Large intestine (tissue), 3 donors: Measurements from ENCODE around the gene SIM2. TPM values are rescaled to one million over a fixed set of nuclear protein-coding genes. Genes with fewer than 3 reads are reported as not detected.

ENCODE experiments used
- DNase-seq, 2 donors: peaks; one replicate each; pipeline versions ENCODE4 v3.0.0 to v3.0.0-alpha.2; 2013
- H3K27ac ChIP-seq: one replicate; pipeline ENCODE4 v1.5.1; 2013; ENCODE audit warnings: low read length
- H3K27me3 ChIP-seq: 2 replicates; pipeline ENCODE4 v1.6.1; 2013; ENCODE audit warnings: low read length; ENCODE audit not compliant: control insufficient read depth, insufficient read depth
- H3K36me3 ChIP-seq: 2 replicates; pipeline ENCODE4 v1.6.1; 2013; ENCODE audit warnings: low read length; ENCODE audit not compliant: control insufficient read depth, insufficient read depth
- H3K4me1 ChIP-seq: one replicate; pipeline ENCODE4 v1.6.1; 2013; ENCODE audit warnings: low read length; ENCODE audit not compliant: control insufficient read depth, insufficient read depth
- H3K4me3 ChIP-seq: one replicate; pipeline ENCODE4 v1.5.1; 2013; ENCODE audit warnings: low read length
- H3K9me3 ChIP-seq: one replicate; pipeline ENCODE4 v1.6.1; 2013; ENCODE audit warnings: mild to moderate bottlenecking, low read depth, low read length, moderate library complexity; ENCODE audit not compliant: control insufficient read depth
- WGBS: methylation state at CpG from one replicate; pipeline ENCODE4 v1.1.5; 2013; ENCODE audit warnings: low lambda C conversion rate; ENCODE audit not compliant: insufficient coverage; 5-methylcytosine and 5-hydroxymethylcytosine counted together
- polyA plus RNA-seq: library from polyadenylated mRNA; unstranded; fragments of 120-200 nt; gene quantifications from one replicate; pipeline ENCODE4 v1.2.1, GENCODE V29; 2013

Gene SIM2
- polyA plus RNA-seq, 1 donor = 0.58 TPM

DNA sequence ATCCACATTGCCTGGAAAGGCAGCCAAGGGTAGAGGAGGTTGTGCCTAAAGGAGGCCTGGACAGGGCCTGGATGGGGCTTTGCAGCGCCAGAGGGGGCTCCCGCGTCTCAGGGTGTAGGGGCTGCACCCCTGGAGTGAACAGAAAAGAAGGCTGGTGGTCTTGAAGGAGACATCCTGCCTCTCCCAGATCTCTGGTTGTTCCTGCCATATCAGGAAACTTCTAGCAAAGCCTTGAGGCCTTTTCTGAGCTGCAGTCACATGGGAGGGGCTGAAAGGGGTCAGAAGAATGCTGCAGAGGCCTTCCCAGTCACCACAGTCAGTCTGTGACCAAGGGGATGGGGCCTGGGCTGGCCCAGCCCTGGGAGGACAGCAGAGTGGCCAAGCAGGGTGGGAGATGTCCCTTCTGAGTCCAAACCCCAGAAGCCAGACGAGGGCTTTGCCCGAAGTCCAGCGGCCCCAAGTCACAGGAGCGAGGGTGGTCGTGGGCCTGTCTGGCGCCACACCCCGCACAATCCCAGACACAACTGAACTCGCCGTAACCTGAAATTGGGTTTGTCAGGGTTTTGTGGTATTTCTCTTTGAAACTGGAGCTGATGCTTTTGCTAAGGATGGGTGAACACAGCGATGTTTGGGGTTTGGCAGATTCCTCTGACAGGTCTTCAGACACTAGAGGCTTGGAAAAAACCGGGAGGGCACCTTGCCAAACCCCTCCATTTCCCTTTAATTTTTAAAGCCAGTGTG, 29.6 kb downstream of the SIM2 start:
- DNase-seq = no peak
- Histone ChIP-seq H3K36me3 (no peaks in the 10 kb centered on the region), H3K9me3 (no peaks in the 10 kb centered on the region), H3K4me1 (no peaks in the 10 kb centered on the region), H3K27ac (no peak overlapping the region), H3K27me3 (peaks cover 28% of the 10 kb centered on the region), H3K4me3 (no peak overlapping the region)
- WGBS = 100% methylated on average over 3 of the region's 14 CpGs

DNA sequence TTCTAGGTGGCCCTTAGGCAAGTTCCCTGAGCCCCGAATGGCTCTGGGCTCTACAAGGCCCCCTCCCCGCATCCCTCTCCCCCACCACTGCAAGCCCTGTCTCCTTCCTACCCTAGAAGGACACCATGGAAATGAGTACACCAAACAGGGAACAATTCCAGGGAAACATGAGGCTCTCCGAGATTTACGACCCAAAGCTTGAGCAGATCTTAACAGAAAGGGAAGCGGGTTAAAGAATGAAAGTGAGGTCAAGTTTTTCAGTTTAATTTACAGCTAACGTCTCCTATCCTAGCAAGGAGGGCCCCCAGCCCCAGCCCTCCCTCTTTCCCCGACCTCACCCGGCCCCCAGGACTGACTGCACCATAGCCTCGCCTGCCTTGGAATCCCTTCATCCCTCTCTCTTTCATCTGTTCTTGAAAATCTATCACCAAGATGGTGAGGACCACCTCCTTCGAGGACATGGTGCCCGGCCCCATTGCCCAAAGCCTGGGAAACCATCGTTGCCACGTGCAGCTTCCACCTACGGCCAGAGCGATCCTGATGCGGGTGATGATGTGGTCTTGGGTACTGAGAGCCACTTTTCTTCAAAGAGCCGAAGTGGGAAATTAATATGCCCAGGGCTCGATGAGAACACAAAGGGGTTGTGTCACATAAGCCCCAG, 30.5 kb downstream of the SIM2 start:
- WGBS = no CpG with 5 or more reads among the region's 18 CpGs
- Histone ChIP-seq H3K27me3 (peaks cover 28% of the 10 kb centered on the region), H3K4me3 (no peak overlapping the region), H3K9me3 (no peaks in the 10 kb centered on the region), H3K27ac (no peak overlapping the region), H3K36me3 (no peaks in the 10 kb centered on the region), H3K4me1 (no peaks in the 10 kb centered on the region)
- no peak for DNase-seq

DNA sequence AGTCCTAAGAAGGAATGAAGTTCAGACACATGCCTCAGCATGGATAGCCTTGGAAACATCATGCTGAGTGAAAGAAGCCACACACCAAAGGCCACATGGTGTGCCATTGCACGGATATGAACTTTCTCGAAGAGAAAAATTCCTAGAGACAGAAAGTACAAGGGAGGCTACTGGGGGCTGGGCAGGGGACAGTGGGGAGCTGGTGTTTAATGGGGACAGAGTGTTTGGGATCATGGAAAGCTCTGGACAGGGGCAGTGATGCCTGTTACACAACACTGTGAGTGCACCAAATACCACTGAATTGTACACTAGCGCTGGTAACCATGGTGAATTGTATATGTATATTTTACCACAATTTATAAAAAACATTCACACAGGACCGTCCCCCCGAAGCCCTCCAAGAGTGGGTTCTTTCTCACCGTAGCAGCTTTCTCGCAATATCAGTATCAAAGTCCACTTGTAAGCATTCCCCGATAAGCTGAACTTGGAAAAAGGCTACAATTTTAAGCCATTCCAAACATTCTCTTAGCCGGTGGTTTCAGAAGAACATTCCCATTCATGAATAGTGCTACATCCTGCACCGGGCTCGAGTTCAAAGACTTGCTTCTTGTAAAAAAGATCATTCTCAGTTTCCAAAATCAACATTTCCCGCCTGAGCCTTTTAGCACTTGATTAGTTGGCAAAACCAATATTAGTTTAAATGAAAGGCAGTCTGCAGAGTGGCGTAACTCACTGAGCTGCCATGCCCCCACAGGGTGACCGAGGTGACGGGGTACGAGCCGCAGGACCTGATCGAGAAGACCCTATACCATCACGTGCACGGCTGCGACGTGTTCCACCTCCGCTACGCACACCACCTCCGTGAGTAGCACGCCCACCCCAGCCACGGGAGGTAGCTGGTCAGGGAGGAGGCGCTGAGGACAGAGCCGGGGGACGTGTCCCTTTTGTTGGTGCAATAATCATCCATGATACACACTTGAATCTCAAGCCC, 31.7 kb downstream of the SIM2 start:
- peaks cover 28% of the 10 kb centered on the region for H3K27me3 ChIP-seq
- DNase-seq = no peak
- WGBS = no CpG with 5 or more reads among the region's 30 CpGs
- no peak overlapping the region for H3K27ac ChIP-seq
- H3K4me3 ChIP-seq = no peak overlapping the region
- H3K36me3 ChIP-seq = no peaks in the 10 kb centered on the region
- no peaks in the 10 kb centered on the region for H3K4me1 ChIP-seq
- no peaks in the 10 kb centered on the region for H3K9me3 ChIP-seq

DNA sequence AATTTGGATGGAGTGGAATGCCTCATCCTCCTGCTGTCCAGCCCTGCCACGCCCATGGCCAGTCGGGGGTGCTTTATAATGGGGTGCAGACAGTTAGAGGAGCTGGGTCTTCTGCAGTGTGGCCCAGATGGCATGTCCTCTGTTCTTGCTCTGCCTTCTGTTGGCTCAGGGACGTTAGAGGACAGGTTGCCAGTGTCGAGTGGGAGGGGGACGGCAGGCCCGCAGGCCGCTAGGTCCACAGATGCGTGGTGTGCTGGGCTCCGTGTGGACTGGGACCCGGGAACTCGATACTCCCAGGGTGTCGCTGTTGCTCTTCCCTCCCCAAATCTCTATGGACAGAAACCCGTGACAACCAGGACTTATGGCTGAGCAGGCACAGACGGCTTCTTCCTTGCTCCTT, 33.3 kb downstream of the SIM2 start:
- H3K27me3 ChIP-seq = peaks cover 31% of the 10 kb centered on the region

GRCh38 chr21:36732761-36733160, 33.8 kb downstream of the SIM2 start:
- WGBS = no CpG with 5 or more reads among the region's 7 CpGs
- H3K9me3 ChIP-seq = no peaks in the 10 kb centered on the region
- no peak overlapping the region for H3K4me3 ChIP-seq
- H3K27me3 ChIP-seq = peaks cover 31% of the 10 kb centered on the region
- H3K27ac ChIP-seq = no peak overlapping the region
- H3K4me1 ChIP-seq = no peaks in the 10 kb centered on the region
- no peaks in the 10 kb centered on the region for H3K36me3 ChIP-seq
- DNase-seq = no peak

More for the DNA sequence above, 33.3 kb downstream of the SIM2 start:
- WGBS = no CpG with 5 or more reads among the region's 14 CpGs
- Histone ChIP-seq H3K4me1 (no peaks in the 10 kb centered on the region), H3K36me3 (no peaks in the 10 kb centered on the region), H3K4me3 (no peak overlapping the region), H3K9me3 (no peaks in the 10 kb centered on the region), H3K27ac (no peak overlapping the region)
- no peak for DNase-seq

DNA sequence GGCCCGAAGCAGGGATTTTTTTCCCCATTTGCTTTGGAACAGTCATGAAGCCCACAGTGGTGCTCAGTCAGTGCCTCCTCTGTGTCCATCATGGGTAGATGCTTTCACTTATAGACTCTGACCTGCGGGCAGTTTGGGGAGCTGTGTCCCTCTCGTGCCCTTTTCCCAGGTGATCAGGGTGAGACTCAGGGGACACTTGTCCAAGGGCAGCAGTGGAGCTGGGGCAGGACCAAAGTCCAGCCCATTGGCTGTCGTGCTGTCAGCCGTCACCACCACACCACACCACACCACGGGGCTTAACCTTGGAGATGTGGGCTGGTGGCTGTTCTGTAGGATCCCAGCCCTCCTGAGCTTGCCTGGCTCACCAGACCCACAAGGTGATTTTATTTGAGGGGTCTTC, 34.9 kb downstream of the SIM2 start:
- DNase-seq = no peak
- WGBS = no CpG with 5 or more reads among the region's 6 CpGs
- no peak overlapping the region for H3K27ac ChIP-seq
- no peak overlapping the region for H3K4me3 ChIP-seq
- no peaks in the 10 kb centered on the region for H3K36me3 ChIP-seq
- no peaks in the 10 kb centered on the region for H3K4me1 ChIP-seq
- peaks cover 30% of the 10 kb centered on the region for H3K27me3 ChIP-seq
- no peaks in the 10 kb centered on the region for H3K9me3 ChIP-seq

DNA sequence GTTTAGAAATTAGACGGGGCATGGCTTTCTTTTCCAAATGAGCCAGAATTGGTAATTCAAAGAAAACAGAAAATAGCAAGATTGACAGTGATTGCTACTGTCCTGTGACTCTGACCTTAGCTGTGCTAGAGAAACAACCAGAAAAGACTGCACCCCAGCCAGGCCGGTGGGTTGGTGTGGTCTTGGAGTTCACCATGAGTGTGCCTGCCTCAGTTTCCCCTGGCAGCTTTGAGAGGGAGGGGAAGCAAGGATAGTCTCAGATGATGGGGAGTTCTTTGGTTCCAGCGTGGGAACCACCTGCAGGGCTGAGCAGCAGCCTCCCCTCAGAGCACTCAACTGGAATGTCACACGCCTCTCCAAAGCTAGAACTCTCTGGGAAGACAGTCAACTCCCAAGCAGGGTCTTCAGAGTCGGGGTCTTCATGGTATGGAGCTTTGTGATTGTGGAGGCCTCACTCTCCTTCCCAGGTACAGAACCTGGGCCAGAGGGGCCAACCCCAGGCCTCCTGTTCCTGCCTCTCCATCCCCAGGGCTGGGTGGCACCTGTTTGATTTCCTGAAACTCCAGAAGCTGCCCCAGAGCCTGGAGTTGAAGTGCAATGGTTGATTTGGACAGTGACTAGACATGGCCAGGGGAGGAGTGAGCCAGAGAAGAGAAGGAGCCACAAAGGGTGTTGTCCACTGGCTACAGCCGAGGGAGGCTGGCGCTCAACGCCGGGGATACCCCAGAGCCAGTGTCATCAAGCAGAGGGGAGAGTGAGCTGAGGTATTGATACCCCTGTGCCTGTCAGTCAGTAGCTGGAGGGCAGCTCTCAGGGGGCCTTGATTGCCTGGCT, 35.7 kb downstream of the SIM2 start:
- no peaks in the 10 kb centered on the region for H3K36me3 ChIP-seq
- 100% methylated on average over 1 of the region's 9 CpGs for WGBS
- H3K4me1 ChIP-seq = no peaks in the 10 kb centered on the region
- no peaks in the 10 kb centered on the region for H3K9me3 ChIP-seq
- H3K27ac ChIP-seq = no peak overlapping the region
- DNase-seq = no peak
- H3K4me3 ChIP-seq = no peak overlapping the region
- peaks cover 26% of the 10 kb centered on the region for H3K27me3 ChIP-seq

DNA sequence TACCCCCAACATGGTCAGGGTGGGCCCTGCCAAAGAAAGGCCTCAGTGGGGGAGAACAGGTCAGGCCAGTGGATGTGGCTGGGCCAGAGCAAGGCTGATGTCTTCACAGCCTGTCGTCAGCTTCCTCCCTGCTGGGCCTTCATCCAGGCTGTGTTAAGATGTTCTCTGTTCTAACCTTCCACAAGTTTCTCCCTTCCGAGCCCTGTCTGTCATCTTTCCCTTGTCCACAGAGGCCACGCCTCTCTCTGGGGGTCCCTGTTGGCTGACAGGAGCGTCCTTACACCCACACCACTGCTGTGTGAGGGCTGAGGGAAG, 36.2 kb downstream of the SIM2 start:
- no peaks in the 10 kb centered on the region for H3K9me3 ChIP-seq
- no peak for DNase-seq
- no peak overlapping the region for H3K27ac ChIP-seq
- H3K4me3 ChIP-seq = no peak overlapping the region
- H3K36me3 ChIP-seq = no peaks in the 10 kb centered on the region
- no CpG with 5 or more reads among the region's 4 CpGs for WGBS
- no peaks in the 10 kb centered on the region for H3K4me1 ChIP-seq
- H3K27me3 ChIP-seq = peaks cover 25% of the 10 kb centered on the region

DNA sequence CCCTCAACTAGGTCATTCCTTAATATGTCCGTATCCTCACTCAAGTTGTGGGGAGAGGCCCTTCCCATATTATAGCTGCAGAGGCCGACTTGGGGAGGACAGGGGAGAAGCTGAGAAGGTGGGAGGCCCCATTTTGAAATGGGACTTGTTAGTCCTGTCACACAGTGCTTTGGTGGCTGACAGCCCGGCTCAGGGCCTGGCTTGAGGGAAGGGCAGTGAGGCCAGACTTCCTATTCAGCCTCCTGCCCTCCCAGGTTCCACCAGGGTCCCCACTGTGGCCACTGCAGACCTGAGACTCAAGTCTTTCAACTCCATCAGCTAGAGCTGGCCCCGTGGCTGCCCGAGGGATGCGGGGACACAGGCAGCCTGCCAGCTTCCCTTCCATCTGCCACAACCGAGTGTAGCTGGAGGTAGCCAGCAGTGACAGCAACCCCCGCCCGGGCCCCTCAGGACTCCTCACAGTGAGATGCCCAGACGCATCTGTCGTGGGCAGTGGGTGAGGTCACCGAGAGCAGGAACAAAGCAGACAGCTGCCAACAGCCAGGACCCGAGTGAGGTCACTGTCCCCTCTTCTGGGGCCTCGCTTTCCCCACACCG, 36.9 kb downstream of the SIM2 start:
- Histone ChIP-seq H3K4me1 (no peaks in the 10 kb centered on the region), H3K36me3 (no peaks in the 10 kb centered on the region), H3K27me3 (peaks cover 27% of the 10 kb centered on the region), H3K9me3 (no peaks in the 10 kb centered on the region), H3K27ac (no peak overlapping the region), H3K4me3 (no peak overlapping the region)
- no peak for DNase-seq
- no CpG with 5 or more reads among the region's 15 CpGs for WGBS
